SK-N-SH (cell line): ENCODE data around the gene B4GALNT3.

Experiments used
- FOXM1 ChIP-seq: IDR thresholded peaks from 2 replicates; pipeline ENCODE4 v1.4.0; 2012; ENCODE audit warnings: low read depth, mild to moderate bottlenecking
- YY1 ChIP-seq: IDR thresholded peaks from 2 replicates; pipeline ENCODE4 v1.4.0; 2012; ENCODE audit warnings: low read depth, mild to moderate bottlenecking

GRCh38 chr12:578748-579419, 119.1 kb downstream of the B4GALNT3 start:
- TF ChIP-seq YY1 (no peak), FOXM1 (no peak)
